Stimulated activated CD4-positive, alpha-beta T cell treated with anti-CD3 and anti-CD28 coated beads, Interleukin-2, amount 100 ng/mL, for 24 hours (primary cell): ENCODE data around the gene IGFBP1.

ENCODE experiments used
- DNase-seq, 2 donors: peaks; one replicate each; pipeline ENCODE4 v3.0.0-alpha.2; 2020

Gene IGFBP1

GRCh38 chr7:45881759-45882464, 6.4 kb upstream of the IGFBP1 start:
- DNase-seq: no peak

DNA sequence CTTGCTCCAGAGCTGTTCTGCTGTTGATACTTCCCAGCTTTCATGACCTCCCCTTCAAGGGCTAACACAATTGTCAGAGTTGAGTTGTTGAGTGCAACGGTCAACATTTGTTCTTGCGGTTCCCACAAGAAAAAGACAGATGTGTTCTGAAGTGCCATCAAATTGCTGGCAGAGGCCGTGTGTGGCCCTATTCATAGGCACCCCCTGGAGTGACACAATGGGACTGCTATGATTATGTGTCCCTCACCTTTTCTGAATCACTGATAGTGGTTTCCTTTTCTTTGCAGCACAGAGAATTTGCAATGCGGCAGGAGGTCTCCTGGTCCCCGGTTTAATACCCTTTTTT, 5.8 kb upstream of the IGFBP1 start:
- DNase-seq: no peak

DNA sequence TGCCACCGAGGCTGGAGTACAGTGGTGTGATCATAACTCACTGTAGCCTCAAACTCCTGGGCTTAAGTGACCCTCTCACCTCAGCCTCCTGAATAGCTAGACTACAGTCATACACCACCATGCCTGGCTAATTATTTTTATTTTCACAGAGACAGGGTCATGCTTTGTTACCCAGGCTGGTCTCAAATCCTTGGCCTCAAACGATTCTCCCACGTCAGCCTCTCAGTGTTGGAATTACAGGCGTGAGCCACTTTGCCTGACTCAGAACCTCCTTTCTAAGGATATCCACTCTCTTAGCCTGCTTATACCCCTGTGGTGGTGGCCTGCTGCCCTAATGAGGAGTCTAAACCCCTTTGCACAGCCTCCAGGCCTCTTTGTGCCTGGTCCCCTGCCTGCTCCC, 4.2 kb upstream of the IGFBP1 start:
- no peak for DNase-seq

DNA sequence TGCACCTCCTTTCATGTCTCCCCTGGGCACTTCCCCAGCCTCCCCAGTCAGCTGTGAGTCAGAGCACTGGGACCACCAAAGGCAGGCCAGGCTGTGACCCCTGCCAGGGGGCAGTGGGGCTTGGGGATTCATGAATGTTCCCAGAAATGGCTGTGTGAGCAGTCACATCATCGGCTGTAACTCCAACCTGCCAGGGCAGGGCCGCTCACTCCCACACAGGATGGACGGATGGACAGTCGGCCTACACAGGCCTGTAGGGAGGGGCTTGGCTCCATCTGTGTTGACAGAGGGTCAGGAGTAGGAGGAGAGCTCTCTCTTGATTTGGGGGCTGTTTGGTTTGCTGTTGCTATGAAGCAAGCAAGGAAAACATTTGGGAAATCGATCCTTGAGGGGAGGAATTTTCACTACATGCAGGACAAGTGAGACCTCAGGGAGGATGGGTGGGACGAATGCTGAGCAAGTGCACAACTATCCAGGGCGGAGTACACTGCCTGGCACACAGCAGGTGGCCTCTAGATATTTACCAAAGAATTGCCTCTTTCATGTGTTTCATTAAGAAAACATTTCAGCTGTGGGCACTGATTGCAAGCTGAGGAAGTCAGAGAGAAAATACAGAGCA, 2.9 kb upstream of the IGFBP1 start:
- no peak for DNase-seq

- DNase-seq: no peak
Observed at GRCh38 chr7:45886931-45887667, 1.2 kb upstream of the IGFBP1 start.

DNA sequence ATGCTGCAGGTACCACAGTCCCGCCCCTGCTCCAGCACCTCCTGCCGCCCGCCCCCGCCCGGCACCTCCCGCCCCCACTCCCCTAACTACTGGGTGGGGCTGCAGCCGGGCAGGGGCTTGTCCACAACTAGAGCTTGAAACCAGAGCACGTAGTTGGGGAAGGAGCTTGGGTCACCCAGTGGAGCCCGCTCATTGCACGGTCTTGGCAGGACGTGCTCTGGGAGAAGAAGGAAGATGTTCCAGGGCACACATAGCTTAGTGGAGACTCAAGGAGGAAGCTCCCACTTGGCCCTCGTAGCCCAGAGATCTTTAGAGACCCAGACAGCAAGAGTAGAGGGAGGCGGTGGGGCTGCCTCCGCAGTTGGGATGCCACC, 692 bp downstream of the IGFBP1 start:
- DNase-seq: no peak

GRCh38 chr7:45889367-45890067, 1.2 kb downstream of the IGFBP1 start:
- DNase-seq: no peak

GRCh38 chr7:45890125-45890901, 2.0 kb downstream of the IGFBP1 start:
- no peak for DNase-seq

- no peak for DNase-seq
Observed at GRCh38 chr7:45890902-45891461, 2.7 kb downstream of the IGFBP1 start.

DNA sequence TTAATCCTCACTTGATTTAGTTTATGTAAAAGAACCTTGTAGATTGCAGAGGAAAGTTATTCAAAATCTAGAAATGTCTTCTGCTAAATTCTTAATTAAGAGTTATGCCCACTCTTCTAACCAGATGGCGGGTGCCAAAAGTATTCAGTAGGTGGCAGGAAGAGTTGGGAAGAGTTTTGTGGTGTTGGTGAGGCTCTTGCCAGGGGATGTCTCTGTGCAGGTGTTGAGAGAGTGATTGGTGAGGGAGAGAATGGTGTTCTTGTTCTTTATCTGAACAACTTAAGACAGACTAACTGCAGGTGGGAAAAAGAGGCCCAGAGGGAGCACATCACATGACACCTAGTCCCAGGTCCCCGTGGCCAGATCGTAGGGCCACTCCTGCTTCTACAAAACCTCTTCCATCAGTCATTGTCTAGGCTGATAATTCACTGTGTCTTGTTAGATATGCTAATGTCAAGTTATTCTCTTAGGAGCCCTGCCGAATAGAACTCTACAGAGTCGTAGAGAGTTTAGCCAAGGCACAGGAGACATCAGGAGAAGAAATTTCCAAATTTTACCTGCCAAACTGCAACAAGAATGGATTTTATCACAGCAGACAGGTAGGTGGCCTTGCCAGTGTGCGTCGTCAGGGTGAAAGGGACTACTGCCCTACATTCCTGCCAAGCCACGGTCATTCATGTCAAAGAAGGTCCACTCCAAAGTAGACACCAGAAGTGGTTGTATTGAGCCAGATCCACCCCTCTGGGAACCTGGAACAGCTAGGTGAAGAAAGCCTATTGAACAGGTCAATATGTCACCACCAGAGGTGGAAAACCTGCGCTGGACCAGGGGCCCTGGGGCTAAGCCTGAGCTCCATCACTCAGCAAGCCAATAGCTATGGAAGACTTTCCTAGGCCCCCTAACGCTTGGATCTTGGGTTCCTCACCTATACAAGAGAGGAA, 3.4 kb downstream of the IGFBP1 start:
- no peak for DNase-seq

DNA sequence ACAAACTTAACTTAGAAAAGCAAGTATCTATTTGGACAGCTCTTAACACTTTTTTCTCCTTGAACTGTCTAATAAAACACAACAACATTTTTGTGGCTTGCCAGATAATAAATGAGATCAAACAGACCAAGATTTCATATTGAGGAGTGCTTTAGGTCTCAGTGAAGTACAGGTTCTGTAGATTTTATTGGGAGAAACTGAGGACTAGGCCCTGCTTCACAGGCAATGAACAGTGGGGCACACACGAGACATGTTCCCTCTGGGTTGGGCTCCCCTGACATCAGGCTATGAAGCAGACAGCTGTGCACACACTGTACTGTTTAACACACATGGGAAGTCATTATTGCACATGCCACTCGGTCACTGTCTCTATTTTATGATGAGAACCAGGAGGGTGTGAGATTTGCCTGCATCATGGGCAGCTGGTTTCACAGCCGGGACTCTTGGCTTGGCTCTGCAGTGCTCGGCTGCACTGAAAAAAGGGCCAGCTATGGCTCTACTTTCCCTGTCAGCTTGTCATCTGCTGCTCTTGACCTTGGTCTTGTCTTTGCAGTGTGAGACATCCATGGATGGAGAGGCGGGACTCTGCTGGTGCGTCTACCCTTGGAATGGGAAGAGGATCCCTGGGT, 4.2 kb downstream of the IGFBP1 start:
- DNase-seq: no peak

GRCh38 chr7:45893374-45893995, 5.2 kb downstream of the IGFBP1 start:
- DNase-seq: no peak

DNA sequence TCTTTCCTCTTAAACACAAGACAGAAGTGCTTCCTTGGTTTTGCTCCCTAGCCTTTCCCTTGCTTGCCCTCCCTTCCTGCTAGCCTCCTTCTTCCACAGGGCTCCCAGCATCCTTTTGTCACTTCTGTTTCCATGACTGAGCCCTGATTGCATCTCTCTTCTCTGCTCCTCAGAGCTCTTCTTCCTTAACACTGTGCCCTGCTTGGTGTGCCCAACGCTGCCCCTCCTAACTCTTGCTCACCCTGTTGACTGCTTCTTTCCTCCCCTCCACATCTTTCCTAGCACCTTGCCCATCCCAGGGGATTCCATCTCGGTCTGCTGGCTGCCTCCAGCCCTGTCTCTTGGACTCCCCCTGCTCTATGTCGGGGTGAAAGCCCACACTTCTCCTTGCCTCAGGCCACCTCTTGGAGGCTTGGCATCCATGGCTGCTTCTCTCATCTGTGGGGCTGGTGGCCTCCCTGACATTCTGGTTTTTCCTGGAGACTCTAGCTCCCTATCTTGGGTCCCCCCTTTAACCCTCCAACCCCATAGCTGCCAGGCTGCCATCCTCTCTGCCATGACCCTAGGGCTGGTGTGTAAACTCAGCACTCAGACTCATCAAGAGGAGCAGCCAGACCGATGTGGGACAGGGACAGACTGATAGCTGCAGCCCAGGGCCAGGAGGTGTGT, 5.8 kb downstream of the IGFBP1 start:
- DNase-seq: no peak

- DNase-seq: no peak
Observed at GRCh38 chr7:45894665-45895062, 6.4 kb downstream of the IGFBP1 start.

- no peak for DNase-seq
Observed at GRCh38 chr7:45897042-45897690, 8.9 kb downstream of the IGFBP1 start.

- DNase-seq: no peak
Observed at GRCh38 chr7:45898222-45898621, 9.9 kb downstream of the IGFBP1 start.

DNA sequence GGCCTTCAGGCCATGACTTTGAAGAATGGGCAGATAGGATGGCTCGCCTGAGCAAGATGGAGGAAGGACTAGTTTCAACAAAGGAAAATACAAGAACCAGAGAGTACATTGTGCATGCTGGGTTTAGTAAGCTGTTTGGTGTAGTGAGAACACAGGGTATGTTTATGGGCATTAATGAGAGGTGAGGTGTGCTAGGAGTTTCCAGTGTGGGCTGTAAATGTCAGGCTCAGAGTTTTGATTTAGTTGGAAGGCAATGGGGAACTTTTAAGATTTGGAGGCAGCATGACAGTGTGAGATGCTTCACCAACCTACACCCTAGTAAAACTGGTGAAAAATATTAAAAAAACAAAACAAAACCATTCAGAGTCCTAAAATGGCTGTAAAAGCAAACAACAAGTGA, 13.3 kb downstream of the IGFBP1 start:
- no peak for DNase-seq

DNA sequence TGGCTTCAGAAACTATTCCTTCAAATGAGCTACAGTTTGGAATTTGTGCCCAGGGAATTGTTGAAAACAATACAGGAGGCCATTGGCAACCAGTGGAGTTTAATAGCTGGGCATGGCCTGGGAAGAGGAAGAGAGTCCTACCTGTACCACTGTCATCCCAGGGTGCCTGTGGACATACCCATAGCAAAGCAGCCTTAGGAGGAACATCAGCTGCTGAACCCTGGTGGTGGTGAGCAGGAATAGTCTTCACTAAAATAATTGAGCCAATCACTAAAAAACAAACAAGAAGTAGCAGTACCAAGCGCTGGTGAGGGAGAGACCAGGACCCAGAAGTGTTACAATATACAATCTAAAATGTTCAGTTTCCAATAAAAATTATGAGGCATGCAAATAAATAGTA, 14.5 kb downstream of the IGFBP1 start:
- DNase-seq: no peak

DNA sequence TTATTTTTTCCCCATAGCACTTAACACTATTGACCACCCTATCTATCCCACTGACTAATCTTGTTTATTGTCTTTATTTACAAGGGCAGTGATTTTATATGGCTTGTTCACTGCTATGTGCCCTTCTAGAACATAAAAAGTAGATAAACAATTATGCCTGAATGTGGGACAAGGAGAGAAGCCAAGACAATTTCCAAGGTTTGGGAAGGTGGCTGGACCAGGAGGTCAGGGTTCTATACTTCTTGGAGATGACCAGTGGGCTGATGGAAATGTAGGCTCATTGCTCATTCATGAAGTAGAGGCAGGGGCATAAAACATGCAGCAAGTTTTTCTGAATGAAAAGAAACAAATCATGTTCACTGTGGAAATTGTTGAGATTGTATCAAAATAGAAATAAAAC, 21.3 kb downstream of the IGFBP1 start:
- DNase-seq: no peak
